Neutrophil (primary cell): Measurements from ENCODE around the gene NF1.

Experiments used
- H3K27ac ChIP-seq: fragments of 200-600 bp; sonication (generic); 2 replicates; pipeline ENCODE4 v1.5.1; 2016; ENCODE audit warnings: mild to moderate bottlenecking, moderate library complexity
- H3K27me3 ChIP-seq: fragments of 200-600 bp; sonication (generic); 2 replicates; pipeline ENCODE4 v1.6.0; 2016; ENCODE audit warnings: mild to moderate bottlenecking
- H3K36me3 ChIP-seq: fragments of 200-600 bp; sonication (generic); 2 replicates; pipeline ENCODE4 v1.5.1; 2017
- H3K4me1 ChIP-seq, 2 experiments: fragments of 200-600 bp in 1 of 2; sonication (generic) in 1 of 2; 1 replicate in 1 of 2; 2 replicates in 1 of 2; pipeline versions ENCODE4 v1.5.1 to v1.6.1; 2013 to 2016; ENCODE audit warnings: low read depth in 1 of 2, low read length in 1 of 2, mild to moderate bottlenecking in 1 of 2, moderate library complexity in 1 of 2; ENCODE audit not compliant: control insufficient read depth in 1 of 2, insufficient read depth in 1 of 2
- H3K4me3 ChIP-seq, 2 experiments: fragments of 200-600 bp in 1 of 2; sonication (generic) in 1 of 2; 1 replicate in 1 of 2; 2 replicates in 1 of 2; pipeline ENCODE4 v1.5.1; 2013 to 2016; ENCODE audit warnings: low read depth in 1 of 2, low read length in 1 of 2, mild to moderate bottlenecking in 1 of 2, moderate library complexity in 1 of 2
- H3K9me3 ChIP-seq: fragments of 200-600 bp; sonication (generic); 2 replicates; pipeline ENCODE4 v1.5.1; 2016
- CTCF ChIP-seq: fragments of 200-600 bp; sonication (generic); IDR thresholded peaks from 2 replicates; pipeline ENCODE4 v1.5.1; 2016; ENCODE audit warnings: antibody characterized with exemption

The NF1 gene

GRCh38 chr17:31321966-31322365 lies 227.2 kb downstream of the NF1 start:
- Histone ChIP-seq H3K9me3 (no peaks in the 10 kb centered on the region), H3K4me3 (peak overlapping the region; percentile 78 to 79), H3K4me1 (peaks cover 25 to 49% of the 10 kb centered on the region in 2 experiments), H3K27ac (peak overlapping the region; percentile 98), H3K36me3 (peaks cover 11% of the 10 kb centered on the region), H3K27me3 (no peaks in the 10 kb centered on the region)
- TF ChIP-seq CTCF, result no peak

- Histone ChIP-seq H3K27ac (no peak overlapping the region), H3K4me1 (peaks cover 13 to 33% of the 10 kb centered on the region in 2 experiments), H3K4me3 (no peak overlapping the region), H3K9me3 (no peaks in the 10 kb centered on the region), H3K27me3 (no peaks in the 10 kb centered on the region), H3K36me3 (peaks cover 3% of the 10 kb centered on the region)
- no peak for TF ChIP-seq CTCF
Observed at GRCh38 chr17:31323551-31323950, 228.8 kb downstream of the NF1 start.

GRCh38 chr17:31327534-31328159 lies 232.9 kb downstream of the NF1 start:
- Histone ChIP-seq H3K4me1 (no peaks in the 10 kb centered on the region), H3K27ac (no peak overlapping the region), H3K27me3 (no peaks in the 10 kb centered on the region), H3K9me3 (no peaks in the 10 kb centered on the region), H3K4me3 (no peak overlapping the region), H3K36me3 (no peaks in the 10 kb centered on the region)
- no peak for TF ChIP-seq CTCF

GRCh38 chr17:31328160-31328535 lies 233.4 kb downstream of the NF1 start:
- Histone ChIP-seq H3K27ac (no peak overlapping the region), H3K9me3 (no peaks in the 10 kb centered on the region), H3K27me3 (no peaks in the 10 kb centered on the region), H3K36me3 (no peaks in the 10 kb centered on the region), H3K4me1 (no peaks in the 10 kb centered on the region), H3K4me3 (no peak overlapping the region)
- TF ChIP-seq CTCF, result no peak

- Histone ChIP-seq H3K4me1 (no peaks in the 10 kb centered on the region), H3K27me3 (no peaks in the 10 kb centered on the region), H3K4me3 (no peak overlapping the region), H3K27ac (peak overlapping the region; percentile 44), H3K36me3 (no peaks in the 10 kb centered on the region), H3K9me3 (no peaks in the 10 kb centered on the region)
- no peak for TF ChIP-seq CTCF
Observed at GRCh38 chr17:31329221-31329620, 234.4 kb downstream of the NF1 start.
